ENCODE results near the gene TRAIP. TPM values are rescaled to one million over a fixed set of nuclear protein-coding genes. Genes with fewer than 3 reads are reported as not detected.
A peak's percentile ranks its signal among the peaks of the same experiment; 100 is the strongest.

The TRAIP gene
- total and polyA plus RNA-seq, 5 donors: 0.68 to 1.5 (median 1.2) TPM

- intact Hi-C loops (cut with DNase I): no loop called here
- H3K4me1 ChIP-seq (ENCODE audit: control insufficient read depth, insufficient read depth, low read length): no peaks in the 10 kb centered on the region
Observed at GRCh38 chr3:49873623-49874022, 17.3 kb upstream of the TRAIP start.

DNA sequence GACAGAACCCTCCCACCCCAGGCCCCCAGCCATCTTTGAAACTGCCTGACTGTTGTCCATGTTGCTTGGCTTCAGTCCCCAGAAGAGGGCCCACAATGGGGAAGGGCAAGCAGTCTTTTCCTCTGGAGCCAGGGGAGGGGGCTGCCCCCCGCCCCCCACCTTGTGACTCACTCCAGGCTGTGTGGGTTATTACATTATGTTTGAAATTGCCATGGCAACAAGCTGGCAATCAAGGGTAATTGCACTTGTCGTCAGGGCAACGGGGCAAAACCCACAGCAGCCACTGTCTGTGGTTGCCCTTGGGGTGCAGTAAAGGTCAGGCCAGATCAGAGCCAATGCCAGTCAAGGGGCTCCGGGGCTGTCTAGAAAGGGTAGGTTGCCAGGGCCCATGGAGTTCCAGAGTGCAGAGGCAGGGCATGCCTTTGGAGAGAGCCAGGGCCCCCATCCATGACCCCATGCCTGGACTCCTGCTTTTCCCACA, 16.5 kb upstream of the TRAIP start:
- H3K9me3 ChIP-seq (ENCODE audit: control insufficient read depth, low read length): no peaks in the 10 kb centered on the region
- intact Hi-C loops (cut with DNase I): no loop called here
- 76% methylated on average over 4 of the region's 4 CpGs for WGBS
- H3K27ac ChIP-seq (ENCODE audit: low read length): no peak overlapping the region
- no peak overlapping the region for H3K4me3 ChIP-seq (ENCODE audit: low read length)
- ATAC-seq (no peak), DNase-seq (no peak)
- H3K27me3 ChIP-seq (ENCODE audit: control insufficient read depth, insufficient read depth): no peaks in the 10 kb centered on the region
- no peaks in the 10 kb centered on the region for H3K4me1 ChIP-seq (ENCODE audit: control insufficient read depth, insufficient read depth, low read length)

More at GRCh38 chr3:49873623-49874022, 17.3 kb upstream of the TRAIP start:
- Histone ChIP-seq H3K27ac (ENCODE audit: low read length) (no peak overlapping the region), H3K9me3 (ENCODE audit: control insufficient read depth, low read length) (no peaks in the 10 kb centered on the region), H3K4me3 (ENCODE audit: low read length) (no peak overlapping the region), H3K27me3 (ENCODE audit: control insufficient read depth, insufficient read depth) (no peaks in the 10 kb centered on the region)
- peak in 1 of 3 donors; percentile 33 for DNase-seq
- ATAC-seq: no peak
- 88% methylated on average over 8 of the region's 8 CpGs for WGBS

DNA sequence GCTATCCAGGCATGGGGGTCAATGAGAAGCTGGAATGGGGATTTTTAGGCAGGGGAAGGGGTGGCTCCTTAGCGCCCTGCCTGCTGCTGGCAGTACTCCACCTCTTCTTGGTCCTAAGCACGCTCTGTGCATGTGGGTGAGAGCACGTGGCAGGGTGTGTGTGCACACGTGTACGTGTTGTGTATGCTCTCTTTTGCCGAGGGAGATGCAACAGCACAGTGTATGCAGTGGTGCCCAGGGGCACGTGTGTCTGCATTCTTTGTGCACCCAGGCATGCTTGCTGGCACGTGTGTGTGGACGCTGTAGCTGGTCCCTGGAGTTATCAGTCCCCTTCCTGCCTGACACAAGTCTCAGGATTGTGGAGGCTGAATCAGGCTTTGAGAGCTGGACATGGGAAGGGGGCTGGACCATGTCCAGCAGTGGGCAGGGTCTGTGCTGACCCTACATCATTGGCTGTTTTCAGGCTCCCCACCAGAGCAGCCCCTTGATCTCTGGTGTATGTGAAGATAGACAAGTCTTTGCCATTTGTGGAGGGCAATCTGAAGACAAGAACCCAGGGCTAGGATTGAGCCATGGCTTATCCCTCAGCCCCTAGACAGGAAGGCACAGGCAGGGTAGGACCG, 15.3 kb upstream of the TRAIP start:
- DNase-seq: no peak
- H3K27ac ChIP-seq (ENCODE audit: low read length): no peak overlapping the region
- no peaks in the 10 kb centered on the region for H3K4me1 ChIP-seq (ENCODE audit: control insufficient read depth, insufficient read depth, low read length)
- no peaks in the 10 kb centered on the region for H3K27me3 ChIP-seq (ENCODE audit: control insufficient read depth, insufficient read depth)
- H3K4me3 ChIP-seq (ENCODE audit: low read length): no peak overlapping the region
- intact Hi-C loops (cut with DNase I): no loop called here
- no peaks in the 10 kb centered on the region for H3K9me3 ChIP-seq (ENCODE audit: control insufficient read depth, low read length)
- ATAC-seq: no peak
- WGBS: 44% methylated on average over 10 of the region's 10 CpGs

- Histone ChIP-seq H3K27me3 (ENCODE audit: control insufficient read depth, insufficient read depth) (no peaks in the 10 kb centered on the region), H3K27ac (ENCODE audit: low read length) (no peak within 1 kb of the TSS), H3K4me1 (ENCODE audit: control insufficient read depth, insufficient read depth, low read length) (no peaks in the 10 kb centered on the region), H3K9me3 (ENCODE audit: control insufficient read depth, low read length) (no peaks in the 10 kb centered on the region), H3K4me3 (ENCODE audit: low read length) (peak within 1 kb of the TSS; percentile 43)
- DNase-seq (no peak), ATAC-seq (no peak)
- intact Hi-C loops (cut with DNase I): no loop called here
- 1% methylated on average over 59 of the region's 59 CpGs for WGBS
Observed at GRCh38 chr3:49869525-49870126, 13.3 kb upstream of the TRAIP start, which contains the start of gene CAMKV. Gene CAMKV, minus strand, starts transcription at chr3:49869906. Its CDS starts 7,518 bp downstream, at chr3:49862388.

GRCh38 chr3:49868862-49869466, 12.6 kb upstream of the TRAIP start:
- no peaks in the 10 kb centered on the region for H3K27me3 ChIP-seq (ENCODE audit: control insufficient read depth, insufficient read depth)
- no peaks in the 10 kb centered on the region for H3K4me1 ChIP-seq (ENCODE audit: control insufficient read depth, insufficient read depth, low read length)
- ATAC-seq (no peak), DNase-seq (no peak)
- no peak overlapping the region for H3K27ac ChIP-seq (ENCODE audit: low read length)
- no peaks in the 10 kb centered on the region for H3K9me3 ChIP-seq (ENCODE audit: control insufficient read depth, low read length)
- H3K4me3 ChIP-seq (ENCODE audit: low read length): peak overlapping the region; percentile 43
- 3% methylated on average over 23 of the region's 23 CpGs for WGBS
- intact Hi-C loops (cut with DNase I): no loop called here

GRCh38 chr3:49867871-49868321, 11.5 kb upstream of the TRAIP start:
- H3K27me3 ChIP-seq (ENCODE audit: control insufficient read depth, insufficient read depth): no peaks in the 10 kb centered on the region
- intact Hi-C loops (cut with DNase I): no loop called here
- 20% methylated on average over 7 of the region's 7 CpGs for WGBS
- no peak overlapping the region for H3K27ac ChIP-seq (ENCODE audit: low read length)
- no peaks in the 10 kb centered on the region for H3K9me3 ChIP-seq (ENCODE audit: control insufficient read depth, low read length)
- ATAC-seq (no peak), DNase-seq (no peak)
- H3K4me1 ChIP-seq (ENCODE audit: control insufficient read depth, insufficient read depth, low read length): no peaks in the 10 kb centered on the region
- H3K4me3 ChIP-seq (ENCODE audit: low read length): no peak overlapping the region

GRCh38 chr3:49867400-49867799, 11.0 kb upstream of the TRAIP start:
- 90% methylated on average over 1 of the region's 1 CpG for WGBS
- intact Hi-C loops (cut with DNase I): no loop called here
- Histone ChIP-seq H3K9me3 (ENCODE audit: control insufficient read depth, low read length) (no peaks in the 10 kb centered on the region), H3K27me3 (ENCODE audit: control insufficient read depth, insufficient read depth) (no peaks in the 10 kb centered on the region), H3K4me3 (ENCODE audit: low read length) (no peak overlapping the region), H3K4me1 (ENCODE audit: control insufficient read depth, insufficient read depth, low read length) (no peaks in the 10 kb centered on the region), H3K27ac (ENCODE audit: low read length) (no peak overlapping the region)
- ATAC-seq: no peak
- DNase-seq: no peak

DNA sequence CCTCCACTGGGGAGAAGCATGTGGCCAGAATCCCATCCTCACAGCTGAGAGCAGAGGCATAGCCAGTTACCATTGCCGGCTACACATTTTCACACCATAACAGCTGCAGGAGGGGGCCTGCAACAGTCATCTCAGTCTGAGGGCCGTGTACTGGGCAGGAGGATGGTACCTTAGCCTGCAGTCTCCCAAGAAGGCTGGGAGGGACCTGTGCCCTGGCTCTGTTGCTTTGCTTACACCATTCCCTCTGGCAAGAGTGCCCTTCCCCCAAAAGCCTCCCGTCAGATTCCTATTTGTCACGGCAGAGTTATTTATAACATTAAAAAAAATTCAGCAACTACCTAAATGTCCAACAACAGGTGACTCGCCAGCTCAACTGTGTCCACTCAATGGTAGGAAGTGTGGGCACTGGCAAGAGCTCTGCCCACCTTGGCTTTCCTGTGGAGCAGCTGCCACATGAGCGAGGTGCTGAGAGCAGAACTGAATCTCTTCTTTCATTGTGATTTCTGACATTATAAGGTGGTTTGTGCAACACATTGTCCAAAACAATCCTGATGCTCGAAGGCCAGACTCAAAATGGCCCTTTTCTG, 8.9 kb upstream of the TRAIP start:
- intact Hi-C loops (cut with DNase I): no loop called here
- 46% methylated on average over 7 of the region's 7 CpGs for WGBS
- no peak for ATAC-seq
- no peak for DNase-seq
- Histone ChIP-seq H3K27me3 (ENCODE audit: control insufficient read depth, insufficient read depth) (no peaks in the 10 kb centered on the region), H3K9me3 (ENCODE audit: control insufficient read depth, low read length) (no peaks in the 10 kb centered on the region), H3K4me3 (ENCODE audit: low read length) (no peak overlapping the region), H3K27ac (ENCODE audit: low read length) (no peak overlapping the region), H3K4me1 (ENCODE audit: control insufficient read depth, insufficient read depth, low read length) (no peaks in the 10 kb centered on the region)

DNA sequence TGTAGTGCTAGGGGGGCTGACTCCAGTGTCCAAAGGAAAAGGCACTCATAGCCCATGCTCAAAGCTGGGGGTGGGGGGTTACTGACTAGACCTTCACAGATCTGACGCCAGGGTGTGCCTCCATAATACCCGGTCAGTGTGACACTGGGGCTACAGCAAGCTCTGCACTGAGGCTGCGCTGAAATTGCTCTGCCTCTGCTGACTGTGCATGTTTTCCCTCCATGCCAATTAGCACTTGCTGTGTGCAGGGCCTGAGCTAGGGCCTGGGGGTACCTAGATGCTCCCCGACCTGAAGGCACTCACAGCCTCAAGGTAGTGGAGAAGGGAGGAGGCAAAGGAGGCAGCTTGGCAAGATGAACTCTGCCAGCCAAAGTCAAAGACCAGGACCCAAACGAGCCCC, 8.1 kb upstream of the TRAIP start:
- Histone ChIP-seq H3K27ac (ENCODE audit: low read length) (no peak overlapping the region), H3K4me3 (ENCODE audit: low read length) (no peak overlapping the region), H3K27me3 (ENCODE audit: control insufficient read depth, insufficient read depth) (no peaks in the 10 kb centered on the region), H3K9me3 (ENCODE audit: control insufficient read depth, low read length) (no peaks in the 10 kb centered on the region), H3K4me1 (ENCODE audit: control insufficient read depth, insufficient read depth, low read length) (no peaks in the 10 kb centered on the region)
- ATAC-seq (no peak), DNase-seq (no peak)
- intact Hi-C loops (cut with DNase I): no loop called here
- WGBS: 59% methylated on average over 5 of the region's 5 CpGs

GRCh38 chr3:49859576-49860305, 3.4 kb upstream of the TRAIP start:
- no peaks in the 10 kb centered on the region for H3K9me3 ChIP-seq (ENCODE audit: control insufficient read depth, low read length)
- no peak overlapping the region for H3K27ac ChIP-seq (ENCODE audit: low read length)
- no peak for ATAC-seq
- no peak overlapping the region for H3K4me3 ChIP-seq (ENCODE audit: low read length)
- H3K4me1 ChIP-seq (ENCODE audit: control insufficient read depth, insufficient read depth, low read length): no peaks in the 10 kb centered on the region
- 83% methylated on average over 12 of the region's 12 CpGs for WGBS
- no peaks in the 10 kb centered on the region for H3K27me3 ChIP-seq (ENCODE audit: control insufficient read depth, insufficient read depth)
- DNase-seq: peak in 1 of 3 donors; percentile 7
- intact Hi-C loops (cut with DNase I): no loop called here

Measured in right cardiac atrium (tissue), 5 donors.